ENCODE data around the gene CRISPLD2.
A peak's percentile ranks its signal among the peaks of the same experiment; 100 is the strongest.

CRISPLD2 gene

GRCh38 chr16:84883301-84883700 is 63.5 kb downstream of the CRISPLD2 start:
- peaks cover 14% of the 10 kb centered on the region for H3K36me3 ChIP-seq (replicated peaks)
- no peak for DNase-seq
- no peaks in the 10 kb centered on the region for H3K27me3 ChIP-seq (replicated peaks)
- no peak overlapping the region for H3K4me3 ChIP-seq (ENCODE audit: low read depth, low read length)
- TF ChIP-seq CTCF (IDR thresholded peaks at IDR 0.05; ENCODE audit: low read depth, low read length, missing control alignments): no peak
- peak overlapping the region; percentile 18 for H3K27ac ChIP-seq
- in situ Hi-C loops (cut with HindIII; ENCODE audit: low pct_ligation_motif_present, low sequenced_read_pairs): no loop called here

GRCh38 chr16:84884246-84884595 is 64.4 kb downstream of the CRISPLD2 start:
- peaks cover 12% of the 10 kb centered on the region for H3K36me3 ChIP-seq (replicated peaks)
- in situ Hi-C loops (cut with HindIII; ENCODE audit: low pct_ligation_motif_present, low sequenced_read_pairs): no loop called here
- H3K27ac ChIP-seq: no peak overlapping the region
- TF ChIP-seq CTCF (IDR thresholded peaks at IDR 0.05; ENCODE audit: low read depth, low read length, missing control alignments): no peak
- H3K27me3 ChIP-seq (replicated peaks): no peaks in the 10 kb centered on the region
- H3K4me3 ChIP-seq (ENCODE audit: low read depth, low read length): no peak overlapping the region
- DNase-seq: no peak

- in situ Hi-C loops (cut with HindIII; ENCODE audit: low pct_ligation_motif_present, low sequenced_read_pairs): no loop called here
- no peak for DNase-seq
- Histone ChIP-seq H3K27ac (no peak overlapping the region), H3K27me3 (replicated peaks) (no peaks in the 10 kb centered on the region), H3K4me3 (ENCODE audit: low read depth, low read length) (no peak overlapping the region), H3K36me3 (replicated peaks) (peaks cover 12% of the 10 kb centered on the region)
- TF ChIP-seq CTCF (IDR thresholded peaks at IDR 0.05; ENCODE audit: low read depth, low read length, missing control alignments): no peak
Observed at GRCh38 chr16:84884596-84885341, 65.0 kb downstream of the CRISPLD2 start.

GRCh38 chr16:84885342-84885910 is 65.6 kb downstream of the CRISPLD2 start:
- in situ Hi-C loops (cut with HindIII; ENCODE audit: low pct_ligation_motif_present, low sequenced_read_pairs): no loop called here
- DNase-seq: no peak
- no peak overlapping the region for H3K27ac ChIP-seq
- H3K27me3 ChIP-seq (replicated peaks): no peaks in the 10 kb centered on the region
- H3K4me3 ChIP-seq (ENCODE audit: low read depth, low read length): no peak overlapping the region
- H3K36me3 ChIP-seq (replicated peaks): peaks cover 12% of the 10 kb centered on the region
- TF ChIP-seq CTCF (IDR thresholded peaks at IDR 0.05; ENCODE audit: low read depth, low read length, missing control alignments): no peak

GRCh38 chr16:84886497-84887090 is 66.8 kb downstream of the CRISPLD2 start:
- TF ChIP-seq CTCF (IDR thresholded peaks at IDR 0.05; ENCODE audit: low read depth, low read length, missing control alignments): no peak
- H3K27me3 ChIP-seq (replicated peaks): no peaks in the 10 kb centered on the region
- no peak for DNase-seq
- H3K36me3 ChIP-seq (replicated peaks): peaks cover 12% of the 10 kb centered on the region
- no peak overlapping the region for H3K27ac ChIP-seq
- no peak overlapping the region for H3K4me3 ChIP-seq (ENCODE audit: low read depth, low read length)
- in situ Hi-C loops (cut with HindIII; ENCODE audit: low pct_ligation_motif_present, low sequenced_read_pairs): no loop called here

Measured in brain microvascular endothelial cell (primary cell).